ENCODE results near the gene TMEM271. TPM values are rescaled to one million over a fixed set of nuclear protein-coding genes. Genes with fewer than 3 reads are reported as not detected.

Gene TMEM271
- total RNA-seq, 1 donor from 2014 or later: not detected

DNA sequence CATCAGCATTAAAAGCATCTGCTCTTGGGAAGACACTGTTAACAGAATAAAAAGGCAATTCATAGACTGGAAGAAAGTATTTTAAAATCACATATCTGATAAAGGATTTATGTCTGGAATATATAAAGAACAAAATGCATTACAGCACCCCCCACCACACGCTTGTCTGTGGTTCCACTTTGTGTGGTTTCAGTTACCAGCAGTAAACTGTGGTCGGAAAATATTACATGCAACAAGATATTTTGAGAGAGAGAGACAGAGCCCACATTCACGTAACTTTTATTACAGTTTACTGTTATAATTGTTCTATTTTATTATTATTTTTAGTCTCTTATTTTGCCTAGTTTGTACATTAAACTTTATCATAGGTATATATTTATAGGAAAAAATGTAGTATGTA is 28.0 kb upstream of the TMEM271 start:
- intact Hi-C loops (cut with DNase I): no loop called here
- Histone ChIP-seq H3K4me3 (no peak overlapping the region), H3K4me1 (no peaks in the 10 kb centered on the region), H3K9me3 (no peaks in the 10 kb centered on the region), H3K27ac (no peak overlapping the region), H3K27me3 (peaks cover 9% of the 10 kb centered on the region), H3K36me3 (no peaks in the 10 kb centered on the region)
- ATAC-seq (no peak), DNase-seq (no peak)
- TF ChIP-seq, protein P1, sequence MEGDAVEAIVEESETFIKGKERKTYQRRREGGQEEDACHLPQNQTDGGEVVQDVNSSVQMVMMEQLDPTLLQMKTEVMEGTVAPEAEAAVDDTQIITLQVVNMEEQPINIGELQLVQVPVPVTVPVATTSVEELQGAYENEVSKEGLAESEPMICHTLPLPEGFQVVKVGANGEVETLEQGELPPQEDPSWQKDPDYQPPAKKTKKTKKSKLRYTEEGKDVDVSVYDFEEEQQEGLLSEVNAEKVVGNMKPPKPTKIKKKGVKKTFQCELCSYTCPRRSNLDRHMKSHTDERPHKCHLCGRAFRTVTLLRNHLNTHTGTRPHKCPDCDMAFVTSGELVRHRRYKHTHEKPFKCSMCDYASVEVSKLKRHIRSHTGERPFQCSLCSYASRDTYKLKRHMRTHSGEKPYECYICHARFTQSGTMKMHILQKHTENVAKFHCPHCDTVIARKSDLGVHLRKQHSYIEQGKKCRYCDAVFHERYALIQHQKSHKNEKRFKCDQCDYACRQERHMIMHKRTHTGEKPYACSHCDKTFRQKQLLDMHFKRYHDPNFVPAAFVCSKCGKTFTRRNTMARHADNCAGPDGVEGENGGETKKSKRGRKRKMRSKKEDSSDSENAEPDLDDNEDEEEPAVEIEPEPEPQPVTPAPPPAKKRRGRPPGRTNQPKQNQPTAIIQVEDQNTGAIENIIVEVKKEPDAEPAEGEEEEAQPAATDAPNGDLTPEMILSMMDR (IDR thresholded peaks at IDR 0.05): no peak

DNA sequence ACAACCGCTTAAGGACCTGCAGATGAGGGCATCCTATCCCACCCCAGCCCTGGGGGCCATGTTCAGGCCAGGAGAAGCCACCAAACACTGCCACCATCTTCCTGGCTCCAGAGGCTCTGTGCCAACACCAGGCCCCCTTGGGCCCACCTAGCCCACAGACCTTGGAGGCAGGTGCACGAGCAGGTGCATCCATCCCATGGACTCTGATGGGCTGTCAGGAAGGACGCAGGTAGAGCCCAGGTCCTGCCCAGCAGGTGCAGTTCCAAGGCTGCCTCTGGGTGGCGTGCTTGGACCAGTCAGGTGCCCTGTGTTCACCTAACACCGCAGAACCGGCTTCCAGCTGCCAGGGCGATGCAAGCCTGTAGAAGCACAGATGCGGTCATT is 26.5 kb upstream of the TMEM271 start:
- peak; percentile 96 for ATAC-seq
- Histone ChIP-seq H3K4me1 (no peaks in the 10 kb centered on the region), H3K27ac (no peak overlapping the region), H3K4me3 (no peak overlapping the region), H3K27me3 (peaks cover 5% of the 10 kb centered on the region), H3K36me3 (no peaks in the 10 kb centered on the region), H3K9me3 (no peaks in the 10 kb centered on the region)
- TF ChIP-seq, protein P1 (IDR thresholded peaks at IDR 0.05): peak; percentile 51
- intact Hi-C loops (cut with DNase I): no loop called here
- peak; percentile 85 for DNase-seq

DNA sequence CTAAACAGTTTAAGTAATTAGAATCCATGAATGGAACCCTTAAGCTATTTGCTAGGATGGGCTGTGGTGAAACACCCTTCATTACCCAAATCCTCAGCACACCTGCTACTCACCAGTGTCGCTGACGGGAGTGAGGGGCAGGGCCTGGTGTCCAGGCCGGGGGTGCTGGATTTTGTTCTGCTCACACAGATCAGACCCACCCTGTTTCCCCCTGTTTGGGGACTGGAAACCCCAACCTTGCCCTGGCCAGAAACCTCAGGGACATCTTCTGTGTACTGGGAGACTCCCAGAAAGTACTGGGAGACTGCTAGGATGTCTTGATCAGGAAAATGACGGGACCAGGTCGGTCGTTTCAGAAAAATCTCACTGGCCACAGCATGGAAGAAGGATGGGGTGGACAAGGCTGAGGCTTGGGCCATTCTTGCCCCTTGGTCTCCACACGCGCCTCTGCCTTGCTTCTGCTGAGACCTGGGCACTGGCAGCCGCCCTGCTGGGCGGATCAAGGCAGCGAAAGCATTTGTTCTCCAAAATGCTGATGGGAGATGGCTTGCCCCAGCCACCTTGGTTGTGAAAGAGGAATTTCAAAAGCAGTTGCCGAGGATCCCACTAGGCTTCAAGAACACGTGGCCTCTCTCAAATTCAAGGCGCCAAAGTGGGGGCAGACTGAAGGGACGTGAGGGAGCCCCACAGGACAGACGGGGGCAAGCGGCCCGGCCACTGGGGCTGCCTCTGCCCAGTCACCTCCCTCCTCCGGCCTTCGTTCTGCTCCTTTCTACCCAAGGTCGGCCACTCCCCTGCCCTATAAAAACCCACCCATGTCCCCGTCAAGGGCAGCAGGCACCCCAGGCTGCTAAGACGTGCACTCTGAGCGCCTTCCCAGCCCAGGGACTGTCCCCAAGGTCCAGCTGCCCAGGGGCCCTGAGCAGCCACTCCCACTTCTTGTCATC is 25.8 kb upstream of the TMEM271 start:
- H3K9me3 ChIP-seq: no peaks in the 10 kb centered on the region
- H3K4me3 ChIP-seq: no peak overlapping the region
- intact Hi-C loops (cut with DNase I): no loop called here
- ATAC-seq: no peak
- no peak for DNase-seq
- no peaks in the 10 kb centered on the region for H3K4me1 ChIP-seq
- H3K27me3 ChIP-seq: peaks cover 5% of the 10 kb centered on the region
- H3K27ac ChIP-seq: no peak overlapping the region
- H3K36me3 ChIP-seq: no peaks in the 10 kb centered on the region
- TF ChIP-seq, protein P1 (IDR thresholded peaks at IDR 0.05): no peak

DNA sequence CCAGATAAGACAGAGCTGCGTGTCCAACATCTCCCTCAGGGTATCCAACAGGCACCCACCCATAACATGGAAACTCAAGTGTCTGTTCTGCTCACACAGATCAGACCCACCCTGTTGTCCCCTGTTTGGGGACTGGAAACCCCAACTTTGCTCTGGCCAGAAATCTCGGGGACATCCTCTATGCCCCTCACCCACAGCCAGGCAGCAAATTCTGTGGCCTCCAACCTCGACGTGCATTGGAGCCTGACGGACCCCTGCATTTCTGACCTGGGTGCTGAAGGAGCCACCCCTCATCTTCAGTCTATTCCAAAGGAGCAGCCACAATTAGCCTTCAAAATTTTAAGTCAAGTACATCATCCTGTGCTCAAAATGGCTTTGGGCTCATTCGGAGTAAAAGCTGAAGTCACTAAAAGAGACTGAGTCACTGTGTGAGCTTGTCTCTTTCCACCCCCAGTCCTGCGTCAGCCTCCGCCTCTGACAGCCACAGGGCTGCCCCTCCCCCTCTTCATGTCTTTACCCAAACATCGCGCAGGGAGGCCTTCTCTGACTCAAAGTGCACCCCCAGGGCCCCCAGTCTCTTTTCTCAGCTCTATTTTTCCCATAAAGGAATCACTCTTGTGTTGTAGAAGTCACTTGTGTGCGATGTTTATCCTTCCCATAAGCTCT is 24.9 kb upstream of the TMEM271 start:
- no peaks in the 10 kb centered on the region for H3K9me3 ChIP-seq
- DNase-seq (no peak), ATAC-seq (no peak)
- no peaks in the 10 kb centered on the region for H3K36me3 ChIP-seq
- H3K27me3 ChIP-seq: peaks cover 5% of the 10 kb centered on the region
- intact Hi-C loops (cut with DNase I): no loop called here
- no peak overlapping the region for H3K4me3 ChIP-seq
- TF ChIP-seq, protein P1 (IDR thresholded peaks at IDR 0.05): no peak
- H3K4me1 ChIP-seq: no peaks in the 10 kb centered on the region
- no peak overlapping the region for H3K27ac ChIP-seq

DNA sequence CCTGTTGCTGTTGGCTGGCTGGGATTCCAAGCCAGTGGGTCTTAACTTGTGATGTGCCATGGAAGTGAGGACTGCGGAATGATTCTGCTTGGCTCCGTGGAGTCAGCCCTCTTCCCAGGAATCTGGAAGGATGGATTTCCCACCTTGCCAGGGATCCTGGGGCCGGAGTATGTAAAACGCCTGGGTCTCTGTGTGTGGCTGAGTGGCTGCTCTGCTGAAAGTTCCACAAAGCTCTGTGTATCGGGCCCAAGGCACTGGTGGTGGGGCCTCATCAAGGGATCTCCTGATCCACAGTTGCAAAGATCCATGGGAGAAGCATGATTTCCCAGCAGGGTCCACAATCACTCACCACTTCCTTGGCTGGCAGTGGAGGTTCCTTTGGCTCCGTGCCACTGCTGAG is 24.1 kb upstream of the TMEM271 start:
- H3K4me1 ChIP-seq: no peaks in the 10 kb centered on the region
- peaks cover 5% of the 10 kb centered on the region for H3K27me3 ChIP-seq
- no peak for DNase-seq
- TF ChIP-seq, protein P1 (IDR thresholded peaks at IDR 0.05): no peak
- intact Hi-C loops (cut with DNase I): no loop called here
- no peak overlapping the region for H3K4me3 ChIP-seq
- no peaks in the 10 kb centered on the region for H3K9me3 ChIP-seq
- H3K27ac ChIP-seq: no peak overlapping the region
- H3K36me3 ChIP-seq: no peaks in the 10 kb centered on the region
- no peak for ATAC-seq

Data from upper lobe of right lung (tissue), 1 donor.